SK-N-SH (cell line): ENCODE measurements around the gene TBL3. TPM values are rescaled to one million over a fixed set of nuclear protein-coding genes. Genes with fewer than 3 reads are reported as not detected.
"Not testable (repeated sequence)": the region's sequence is repeated elsewhere in the genome, so short reads cannot be mapped to it uniquely, and the experiment has no call there.

Experiments used
- CTCF ChIA-PET: fragments of 300-600, 350-600 bp; formaldehyde crosslinking; extraction: SDS; loops from one replicate; lab custom pipeline; 2021; lab: Yijun Ruan, JAX
- POLR2A ChIA-PET: fragments of 350-600 bp; sonication (Branson Sonifier 250); formaldehyde crosslinking; extraction: SDS; loops from one replicate; lab custom pipeline; 2020; ENCODE audit warnings: antibody characterized with exemption, inconsistent platforms; lab: Yijun Ruan, JAX
- DNase-seq: peaks from one replicate; pipeline ENCODE4 v3.0.0; 2012
- H2AFZ ChIP-seq: fragments of 200-600 bp; sonication (generic); 2 replicates; pipeline ENCODE4 v1.8.1; 2016; ENCODE audit warnings: antibody characterized with exemption, mild to moderate bottlenecking, low read depth
- H3F3A ChIP-seq: fragments of 200-600 bp; sonication (generic); replicated peaks from 2 replicates; pipeline ENCODE3; 2016; ENCODE audit warnings: antibody characterized with exemption, mild to moderate bottlenecking; ENCODE audit not compliant: insufficient read depth
- H3K27ac ChIP-seq, 2 experiments: fragments of 200-500 bp in 1 of 2; fragments of 200-600 bp in 1 of 2; sonication (Bioruptor generic) in 1 of 2; sonication (generic), shearing (Covaris generic) in 1 of 2; 2 replicates each; pipeline versions ENCODE4 v1.5.1 to v1.6.1; 2014 to 2016; ENCODE audit warnings: low read depth in 2 of 2, inconsistent platforms in 1 of 2, low read length in 1 of 2, mild to moderate bottlenecking in 1 of 2, mixed read lengths in 1 of 2
- H3K27me3 ChIP-seq: fragments of 200-600 bp; sonication (generic), shearing (Covaris generic); 2 replicates; pipeline ENCODE4 v1.6.1; 2016; ENCODE audit warnings: mixed run types; ENCODE audit not compliant: insufficient read depth
- H3K36me3 ChIP-seq, 2 experiments: fragments of 200-500 bp in 1 of 2; fragments of 200-600 bp in 1 of 2; sonication (Bioruptor generic) in 1 of 2; sonication (generic) in 1 of 2; replicated peaks in 1 of 2; 2 replicates each; pipeline versions ENCODE3 to v1.5.1; 2014 to 2016; ENCODE audit warnings: low read length in 1 of 2, mild to moderate bottlenecking in 1 of 2; ENCODE audit not compliant: insufficient read depth in 2 of 2, control insufficient read depth in 1 of 2
- H3K4me1 ChIP-seq, 2 experiments: fragments of 200-500 bp in 1 of 2; fragments of 200-600 bp in 1 of 2; sonication (Bioruptor generic) in 1 of 2; sonication (generic), shearing (Covaris generic) in 1 of 2; 2 replicates each; pipeline versions ENCODE4 v1.5.1 to v1.6.1; 2014 to 2016; ENCODE audit warnings: low read depth in 1 of 2, low read length in 1 of 2, mixed run types in 1 of 2; ENCODE audit not compliant: insufficient read depth in 2 of 2, control insufficient read depth in 1 of 2
- H3K4me2 ChIP-seq: fragments of 200-600 bp; sonication (generic), shearing (Covaris generic); 2 replicates; pipeline ENCODE4 v1.6.1; 2017; ENCODE audit warnings: mixed run types
- H3K4me3 ChIP-seq, 2 experiments: fragments of 200-500 bp in 1 of 2; fragments of 200-600 bp in 1 of 2; sonication (Bioruptor generic) in 1 of 2; sonication (generic), shearing (Covaris generic) in 1 of 2; 2 replicates each; pipeline versions ENCODE4 v1.5.1 to v1.8.1; 2014 to 2016; ENCODE audit warnings: low read depth in 2 of 2, inconsistent platforms in 1 of 2, low read length in 1 of 2, mild to moderate bottlenecking in 1 of 2, mixed read lengths in 1 of 2, moderate library complexity in 1 of 2
- H3K79me2 ChIP-seq: fragments of 200-600 bp; sonication (generic); 2 replicates; pipeline ENCODE4 v1.8.1; 2017; ENCODE audit warnings: mild to moderate bottlenecking; ENCODE audit not compliant: insufficient read depth
- H3K9ac ChIP-seq: fragments of 200-600 bp; sonication (generic); 2 replicates; pipeline ENCODE4 v1.6.1; 2017; ENCODE audit warnings: mixed run types
- H3K9me2 ChIP-seq: fragments of 200-600 bp; sonication (generic); 2 replicates; pipeline ENCODE4 v1.6.1; 2017; ENCODE audit warnings: mixed run types
- H3K9me3 ChIP-seq: fragments of 200-600 bp; sonication (generic); 2 replicates; pipeline ENCODE4 v1.6.1; 2017; ENCODE audit warnings: mixed run types, mild to moderate bottlenecking, moderate library complexity
- H4K20me1 ChIP-seq: fragments of 200-600 bp; sonication (generic); 2 replicates; pipeline ENCODE4 v1.6.1; 2017; ENCODE audit warnings: mild to moderate bottlenecking, mixed run types; ENCODE audit not compliant: insufficient read depth
- CHD2 ChIP-seq: fragments of 150-350 bp; IDR thresholded peaks from 2 replicates; pipeline ENCODE4 v1.6.1; 2018; ENCODE audit warnings: low read length; ENCODE audit not compliant: partially characterized antibody
- ELF1 ChIP-seq: IDR thresholded peaks from 2 replicates; pipeline ENCODE4 v1.4.0; 2012
- GABPA ChIP-seq: IDR thresholded peaks from 2 replicates; pipeline ENCODE4 v1.4.0; 2012; ENCODE audit warnings: low read depth, mild to moderate bottlenecking
- JUND ChIP-seq: IDR thresholded peaks from 2 replicates; pipeline ENCODE4 v1.4.0; 2012
- MXI1 ChIP-seq: IDR thresholded peaks from 2 replicates; pipeline ENCODE4 v1.6.1; 2012; ENCODE audit warnings: mild to moderate bottlenecking, low read depth, low read length, improper control_type of control experiment
- POLR2AphosphoS5 ChIP-seq: IDR thresholded peaks from 2 replicates; pipeline ENCODE4 v1.6.1; 2012; ENCODE audit warnings: low read depth, low read length
- SIN3A ChIP-seq: IDR thresholded peaks from 2 replicates; pipeline ENCODE4 v1.6.1; 2012; ENCODE audit warnings: low read depth, mild to moderate bottlenecking, low read length, moderate library complexity, borderline replicate concordance
- TAF1 ChIP-seq: IDR thresholded peaks from 2 replicates; pipeline ENCODE4 v1.6.1; 2012; ENCODE audit warnings: low read depth, mild to moderate bottlenecking, low read length, moderate library complexity, borderline replicate concordance
- YY1 ChIP-seq: IDR thresholded peaks from 2 replicates; pipeline ENCODE4 v1.4.0; 2012; ENCODE audit warnings: low read depth, mild to moderate bottlenecking
- WGBS: methylation state at CpG from one replicate; pipeline ENCODE4 v1.1.6; 2017; ENCODE audit warnings: low lambda C conversion rate; 5-methylcytosine and 5-hydroxymethylcytosine counted together
- polyA plus RNA-seq, 3 experiments: library from polyadenylated mRNA; depleted of rRNA; stranded (reverse); fragments of >200 nt; gene quantifications; 2 replicates each; pipeline ENCODE4 v1.2.3, GENCODE V29; 2012
- TF ChIP-seq, protein P1 (sequence below): IDR thresholded peaks from 2 replicates; pipeline ENCODE4 v1.6.1; 2012; ENCODE audit warnings: mild to moderate bottlenecking, low read depth, low read length, moderate library complexity
- TF ChIP-seq, protein P2 (sequence below): IDR thresholded peaks from 2 replicates; pipeline ENCODE4 v1.4.0; 2012; ENCODE audit warnings: low read depth

The TBL3 gene
- polyA plus RNA-seq, 1 of the 3 experiments (the other 2 are of a cell fraction) = 37.1 TPM

DNA sequence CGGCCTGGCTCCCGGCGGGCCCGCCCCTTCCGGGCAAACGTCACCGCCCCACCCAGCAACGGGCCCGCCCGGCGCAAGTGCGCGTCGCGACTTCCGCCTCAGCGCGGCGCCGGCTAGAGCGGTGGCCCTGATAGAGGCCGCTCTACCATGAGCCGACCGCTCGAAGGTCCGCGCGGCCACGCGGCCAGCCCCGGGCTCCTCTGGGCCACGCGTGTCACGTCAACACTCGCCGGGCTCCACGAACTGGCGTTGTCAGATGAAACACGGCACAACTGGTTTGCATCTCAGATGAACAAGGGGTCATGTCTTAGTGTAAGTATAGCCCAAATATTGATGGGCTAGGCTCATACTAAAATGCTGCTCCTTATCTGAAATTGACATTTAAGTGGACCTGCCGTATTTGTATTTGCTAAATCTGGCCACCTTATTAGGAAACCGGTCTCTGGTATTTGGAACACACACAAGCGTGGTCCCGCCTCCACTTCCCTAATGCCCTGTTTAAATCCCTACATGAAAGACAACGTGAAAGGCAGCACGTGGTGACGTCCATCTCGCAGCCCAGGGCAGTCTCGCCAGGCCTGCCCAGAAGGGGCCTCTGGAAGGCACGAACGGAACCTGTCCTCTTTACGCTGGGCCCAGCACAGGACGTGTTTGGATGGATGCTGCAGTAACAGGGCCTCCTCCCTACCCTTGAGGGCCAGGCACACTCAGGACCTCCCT lies 38.1 kb downstream of the TBL3 start, which contains the start of gene ZNF598:
TSS of gene ZNF598 (minus strand) at position 31 of the 720 bp plus-strand sequence.
- POLR2A ChIA-PET = no interaction called here
- H2AFZ ChIP-seq = peak within 1 kb of the TSS; percentile 77; the same call in 1 of the 2 replicates
- H3K27me3 ChIP-seq = no peaks in the 10 kb centered on the region
- peak within 1 kb of the TSS; percentile 90 to 91 for H3K4me3 ChIP-seq
- peaks cover 56% of the 10 kb centered on the region for H3K79me2 ChIP-seq
- DNase-seq = peak; percentile 98
- H3K9me3 ChIP-seq = no peaks in the 10 kb centered on the region
- peak within 1 kb of the TSS; percentile 81 to 87 for H3K27ac ChIP-seq
- H4K20me1 ChIP-seq = peaks cover 42% of the 10 kb centered on the region
- H3K4me1 ChIP-seq = peaks cover 18 to 46% of the 10 kb centered on the region in 2 experiments; a peak in 3 of 4 replicates
- CTCF ChIA-PET = interaction anchor here (1.1 kb wide), 1 partner anchor 12 kb away, joined by 3 read pairs; no protein-coding TSS in a partner anchor
- peak within 1 kb of the TSS; percentile 97 for H3K4me2 ChIP-seq
- H3K9me2 ChIP-seq = no peaks in the 10 kb centered on the region
- WGBS = 9% methylated on average over 13 of the region's 52 CpGs
- peaks cover 9% of the 10 kb centered on the region for H3F3A ChIP-seq
- TF ChIP-seq GABPA (peak; percentile 89), CHD2 (peak; percentile 53), TAF1 (peak; percentile 80), ELF1 (peak; percentile 74), JUND (no peak), SIN3A (peak; percentile 59; the same call in 1 of the 2 replicates), YY1 (no peak), POLR2AphosphoS5 (peak; percentile 72), MXI1 (peak; percentile 89)
- TF ChIP-seq, protein P1, sequence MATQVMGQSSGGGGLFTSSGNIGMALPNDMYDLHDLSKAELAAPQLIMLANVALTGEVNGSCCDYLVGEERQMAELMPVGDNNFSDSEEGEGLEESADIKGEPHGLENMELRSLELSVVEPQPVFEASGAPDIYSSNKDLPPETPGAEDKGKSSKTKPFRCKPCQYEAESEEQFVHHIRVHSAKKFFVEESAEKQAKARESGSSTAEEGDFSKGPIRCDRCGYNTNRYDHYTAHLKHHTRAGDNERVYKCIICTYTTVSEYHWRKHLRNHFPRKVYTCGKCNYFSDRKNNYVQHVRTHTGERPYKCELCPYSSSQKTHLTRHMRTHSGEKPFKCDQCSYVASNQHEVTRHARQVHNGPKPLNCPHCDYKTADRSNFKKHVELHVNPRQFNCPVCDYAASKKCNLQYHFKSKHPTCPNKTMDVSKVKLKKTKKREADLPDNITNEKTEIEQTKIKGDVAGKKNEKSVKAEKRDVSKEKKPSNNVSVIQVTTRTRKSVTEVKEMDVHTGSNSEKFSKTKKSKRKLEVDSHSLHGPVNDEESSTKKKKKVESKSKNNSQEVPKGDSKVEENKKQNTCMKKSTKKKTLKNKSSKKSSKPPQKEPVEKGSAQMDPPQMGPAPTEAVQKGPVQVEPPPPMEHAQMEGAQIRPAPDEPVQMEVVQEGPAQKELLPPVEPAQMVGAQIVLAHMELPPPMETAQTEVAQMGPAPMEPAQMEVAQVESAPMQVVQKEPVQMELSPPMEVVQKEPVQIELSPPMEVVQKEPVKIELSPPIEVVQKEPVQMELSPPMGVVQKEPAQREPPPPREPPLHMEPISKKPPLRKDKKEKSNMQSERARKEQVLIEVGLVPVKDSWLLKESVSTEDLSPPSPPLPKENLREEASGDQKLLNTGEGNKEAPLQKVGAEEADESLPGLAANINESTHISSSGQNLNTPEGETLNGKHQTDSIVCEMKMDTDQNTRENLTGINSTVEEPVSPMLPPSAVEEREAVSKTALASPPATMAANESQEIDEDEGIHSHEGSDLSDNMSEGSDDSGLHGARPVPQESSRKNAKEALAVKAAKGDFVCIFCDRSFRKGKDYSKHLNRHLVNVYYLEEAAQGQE = peak; percentile 31; the same call in 1 of the 2 replicates
- TF ChIP-seq, protein P2, sequence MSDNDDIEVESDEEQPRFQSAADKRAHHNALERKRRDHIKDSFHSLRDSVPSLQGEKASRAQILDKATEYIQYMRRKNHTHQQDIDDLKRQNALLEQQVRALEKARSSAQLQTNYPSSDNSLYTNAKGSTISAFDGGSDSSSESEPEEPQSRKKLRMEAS = peak; percentile 87; the same call in 1 of the 2 replicates
- H3K36me3 ChIP-seq = peaks cover 0 to 6% of the 10 kb centered on the region in 2 experiments
- peak within 1 kb of the TSS; percentile 95 for H3K9ac ChIP-seq

DNA sequence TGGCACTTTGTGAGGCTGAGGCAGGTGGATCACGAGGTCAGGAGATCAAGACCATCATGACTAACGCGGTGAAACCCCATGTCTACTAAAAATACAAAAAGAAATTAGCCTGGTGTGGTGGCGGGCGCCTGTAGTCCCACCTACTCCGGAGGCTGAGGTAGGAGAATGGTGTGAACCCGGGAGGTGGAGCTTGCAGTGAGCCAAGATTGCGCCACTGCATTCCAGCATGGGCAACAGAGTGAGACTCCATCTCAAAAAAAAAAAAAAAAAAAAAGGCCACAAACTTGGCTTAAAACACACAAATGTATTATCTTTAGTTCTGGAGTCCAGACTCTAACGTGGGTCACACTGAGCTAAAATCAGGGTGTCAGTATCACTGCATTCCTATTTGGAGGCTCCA lies 39.9 kb downstream of the TBL3 start:
- not testable (repeated sequence) for H2AFZ ChIP-seq, H3K36me3 ChIP-seq, DNase-seq, H3K9me2 ChIP-seq, H3K27me3 ChIP-seq, H3K4me2 ChIP-seq, H3K4me3 ChIP-seq, H3K27ac ChIP-seq, H3K9ac ChIP-seq, H3F3A ChIP-seq, H3K9me3 ChIP-seq
- ChIA-PET CTCF (interaction anchor here (1.0 to 2.4 kb wide), 3 partner anchors 8 to 11 kb away, joined by 5 to 13 read pairs (median 11); partner anchors contain the start of gene NPW), POLR2A (interaction anchor here (1.0 to 1.1 kb wide), 2 partner anchors 142 to 144 kb away, joined by 3 to 4 read pairs; partner anchors contain the start of gene TRAF7)
- peaks cover 38% of the 10 kb centered on the region for H3K79me2 ChIP-seq
- peaks cover 25% of the 10 kb centered on the region for H4K20me1 ChIP-seq
- 89% methylated on average over 9 of the region's 9 CpGs for WGBS
- peaks cover 12 to 28% of the 10 kb centered on the region in 2 experiments; a peak in 3 of 4 replicates for H3K4me1 ChIP-seq
